Esophagus muscularis mucosa (tissue), 4 donors: ENCODE measurements around the gene ATP5ME. TPM values are rescaled to one million over a fixed set of nuclear protein-coding genes. Genes with fewer than 3 reads are reported as not detected.
"Not testable (repeated sequence)": the region's sequence is repeated elsewhere in the genome, so short reads cannot be mapped to it uniquely, and the experiment has no call there.

Experiments used
- DNase-seq: peaks from one replicate; pipeline ENCODE4 v3.0.0-alpha.2; 2017; ENCODE audit errors: extremely low spot score
- H3K27ac ChIP-seq, 4 donors: fragments of 200-600 bp; sonication (generic); replicated peaks in 1 of 4; 1 replicate in 3 of 4; 2 replicates in 1 of 4; pipeline ENCODE4 v1.5.1; 2016 to 2019; ENCODE audit warnings: mild to moderate bottlenecking in 1 of 4
- H3K27me3 ChIP-seq, 4 donors: fragments of 200-600 bp; sonication (generic); one replicate each; pipeline versions ENCODE4 v1.5.1 to v1.6.0; 2016 to 2019
- H3K36me3 ChIP-seq, 4 donors: fragments of 200-600 bp; sonication (generic); one replicate each; pipeline ENCODE4 v1.5.1; 2016 to 2019
- H3K4me1 ChIP-seq, 4 donors: fragments of 200-600 bp; sonication (generic); one replicate each; pipeline ENCODE4 v1.5.1; 2016 to 2019
- H3K4me3 ChIP-seq, 4 donors: fragments of 200-600 bp; sonication (generic); 1 replicate in 2 of 4; 2 replicates in 2 of 4; pipeline ENCODE4 v1.5.1; 2016 to 2019; ENCODE audit warnings: mild to moderate bottlenecking in 4 of 4, moderate library complexity in 1 of 4
- H3K9me3 ChIP-seq, 4 donors: fragments of 200-600 bp; sonication (generic); 1 replicate in 3 of 4; 2 replicates in 1 of 4; pipeline ENCODE4 v1.5.1; 2016 to 2019
- CTCF ChIP-seq, 3 experiments: fragments of 200-600 bp in 2 of 3; fragments of 450-650 bp in 1 of 3; sonication (generic) in 2 of 3; IDR thresholded peaks; one replicate each; pipeline ENCODE4 v1.5.1; 2017 to 2019; ENCODE audit warnings: antibody characterized with exemption in 3 of 3, mild to moderate bottlenecking in 2 of 3, moderate library complexity in 1 of 3
- EP300 ChIP-seq: sonication (generic); formaldehyde crosslinking; IDR thresholded peaks from one replicate; pipeline ENCODE4 v1.6.1; 2017; ENCODE audit warnings: antibody characterized with exemption
- POLR2A ChIP-seq: fragments of 450-650 bp; IDR thresholded peaks from one replicate; pipeline ENCODE4 v1.6.1; 2017; ENCODE audit warnings: antibody characterized with exemption, moderate library complexity, mild to moderate bottlenecking, low read depth
- POLR2AphosphoS5 ChIP-seq, 2 donors: sonication (generic); formaldehyde crosslinking; IDR thresholded peaks; one replicate each; pipeline ENCODE4 v1.6.1; 2017; ENCODE audit warnings: antibody characterized with exemption in 2 of 2
- WGBS: methylation state at CpG from one replicate; pipeline ENCODE4 v1.1.5; 2018; 5-methylcytosine and 5-hydroxymethylcytosine counted together
- intact Hi-C: fragments of 100-400 bp; cut with DNase I; formaldehyde crosslinking; loops from one replicate; pipeline ENCODE4 v1.15.1; 2023
- total RNA-seq, 4 donors: library from RNA; depleted of rRNA; stranded (reverse); fragments of >200 nt; gene quantifications; one replicate each; pipeline versions ENCODE4 v1.1.0 to v1.2.1, GENCODE V29; 2016

The ATP5ME gene
- total RNA-seq, 4 donors from 2014 or later, result 111 to 224 (median 154) TPM

- H3K4me3 ChIP-seq, result no peak overlapping the region
- DNase-seq, result no peak
- 93% methylated on average over 4 of the region's 28 CpGs for WGBS
Observed at GRCh38 chr4:648579-649292, 25.3 kb downstream of the ATP5ME start.

GRCh38 chr4:647481-647880, 26.6 kb downstream of the ATP5ME start:
- Histone ChIP-seq H3K9me3 (peaks cover 0 to 3% (median 0%) of the 10 kb centered on the region in 4 donors), H3K27me3 (peaks cover 0 to 63% (median 9%) of the 10 kb centered on the region in 4 donors), H3K27ac (no peak overlapping the region), H3K4me3 (no peak overlapping the region), H3K36me3 (no peaks in the 10 kb centered on the region), H3K4me1 (peaks cover 0 to 7% (median 0%) of the 10 kb centered on the region in 4 donors)
- intact Hi-C loops, result no loop called here
- no peak for TF ChIP-seq POLR2AphosphoS5 (IDR thresholded peaks at IDR 0.05)
- TF ChIP-seq CTCF (IDR thresholded peaks at IDR 0.05), result no peak
- no peak for TF ChIP-seq POLR2A
- TF ChIP-seq EP300, result no peak
- no peak for DNase-seq
- WGBS, result 70% methylated on average over 9 of the region's 13 CpGs

More at GRCh38 chr4:648579-649292, 25.3 kb downstream of the ATP5ME start:
- no peaks in the 10 kb centered on the region for H3K9me3 ChIP-seq
- peaks cover 0 to 71% (median 9%) of the 10 kb centered on the region in 4 donors for H3K27me3 ChIP-seq
- peaks cover 0 to 7% (median 0%) of the 10 kb centered on the region in 4 donors for H3K4me1 ChIP-seq
- TF ChIP-seq EP300 (no peak), POLR2AphosphoS5 (IDR thresholded peaks at IDR 0.05) (no peak), CTCF (IDR thresholded peaks at IDR 0.05) (no peak), POLR2A (no peak)
- no peaks in the 10 kb centered on the region for H3K36me3 ChIP-seq
- intact Hi-C loops, result no loop called here
- H3K27ac ChIP-seq, result no peak overlapping the region

GRCh38 chr4:646460-646859, 27.6 kb downstream of the ATP5ME start:
- no peaks in the 10 kb centered on the region for H3K36me3 ChIP-seq
- H3K9me3 ChIP-seq, result peaks cover 0 to 13% (median 3%) of the 10 kb centered on the region in 4 donors
- DNase-seq, result no peak
- intact Hi-C loops, result no loop called here
- WGBS, result 68% methylated on average over 32 of the region's 32 CpGs
- peaks cover 0 to 6% (median 0%) of the 10 kb centered on the region in 4 donors for H3K4me1 ChIP-seq
- no peak overlapping the region for H3K27ac ChIP-seq
- peaks cover 0 to 65% (median 9%) of the 10 kb centered on the region in 4 donors for H3K27me3 ChIP-seq
- TF ChIP-seq CTCF (IDR thresholded peaks at IDR 0.05), result no peak
- no peak for TF ChIP-seq POLR2AphosphoS5 (IDR thresholded peaks at IDR 0.05)
- TF ChIP-seq POLR2A, result no peak
- no peak for TF ChIP-seq EP300
- H3K4me3 ChIP-seq, result peak overlapping the region in 1 of 4 donors; percentile 26

GRCh38 chr4:642366-642765, 31.7 kb downstream of the ATP5ME start:
- H3K4me1 ChIP-seq, H3K27ac ChIP-seq, H3K4me3 ChIP-seq, DNase-seq, H3K36me3 ChIP-seq, intact Hi-C loops: not testable (repeated sequence)
- H3K27me3 ChIP-seq, result peaks cover 0 to 58% (median 0%) of the 10 kb centered on the region in 4 donors
- H3K9me3 ChIP-seq, result peaks cover 0 to 16% (median 3%) of the 10 kb centered on the region in 4 donors
- 86% methylated on average over 6 of the region's 6 CpGs for WGBS

GRCh38 chr4:637536-638280, 36.4 kb downstream of the ATP5ME start:
- TF ChIP-seq POLR2A, result no peak
- no peak for TF ChIP-seq EP300
- TF ChIP-seq POLR2AphosphoS5 (IDR thresholded peaks at IDR 0.05), result no peak
- TF ChIP-seq CTCF (IDR thresholded peaks at IDR 0.05), result no peak
- DNase-seq, result no peak
- Histone ChIP-seq H3K27ac (no peak overlapping the region), H3K4me3 (no peak overlapping the region), H3K9me3 (peaks cover 0 to 15% (median 4%) of the 10 kb centered on the region in 4 donors), H3K36me3 (no peaks in the 10 kb centered on the region), H3K27me3 (peaks cover 0 to 68% (median 0%) of the 10 kb centered on the region in 4 donors), H3K4me1 (no peaks in the 10 kb centered on the region)
- WGBS, result 75% methylated on average over 32 of the region's 32 CpGs
- intact Hi-C loops, result no loop called here
